GM23338 (cell line): ENCODE data around the gene PLEKHG2. TPM values are rescaled to one million over a fixed set of nuclear protein-coding genes. Genes with fewer than 3 reads are reported as not detected.

Experiments used
- ATAC-seq: fragments of 200-7000 bp; cut with Tn5 transposase; 3 replicates; pipeline ENCODE4 v1.9.1; 2020
- DNase-seq: peaks from one replicate; pipeline ENCODE4 v3.0.0-alpha.2; 2015; ENCODE audit warnings: low spot score
- H2AFZ ChIP-seq: fragments of 200-600 bp; sonication (generic); 2 replicates; pipeline ENCODE4 v1.8.0; 2016; ENCODE audit warnings: antibody characterized with exemption, mild to moderate bottlenecking, moderate library complexity
- H3F3A ChIP-seq: fragments of 200-600 bp; sonication (generic); replicated peaks from 2 replicates; pipeline ENCODE4 v1.8.0; 2017; ENCODE audit warnings: antibody characterized with exemption, mixed run types, low read depth
- H3K27ac ChIP-seq: fragments of 200-600 bp; sonication (generic); 2 replicates; pipeline ENCODE4 v1.6.1; 2016; ENCODE audit warnings: low read depth
- H3K27me3 ChIP-seq: fragments of 200-600 bp; sonication (generic); 2 replicates; pipeline ENCODE4 v1.8.0; 2016; ENCODE audit warnings: mild to moderate bottlenecking, mixed run types, moderate library complexity; ENCODE audit not compliant: insufficient read depth
- H3K36me3 ChIP-seq: fragments of 200-600 bp; sonication (generic); 2 replicates; pipeline ENCODE4 v1.8.0; 2016; ENCODE audit warnings: mild to moderate bottlenecking; ENCODE audit not compliant: insufficient read depth
- H3K4me1 ChIP-seq: fragments of 200-600 bp; sonication (generic); 2 replicates; pipeline ENCODE4 v1.8.0; 2016; ENCODE audit warnings: mild to moderate bottlenecking, moderate library complexity; ENCODE audit not compliant: insufficient read depth
- H3K4me2 ChIP-seq: fragments of 200-600 bp; sonication (generic); 2 replicates; pipeline ENCODE4 v1.7.1; 2017; ENCODE audit warnings: mixed run types
- H3K4me3 ChIP-seq: fragments of 200-600 bp; sonication (generic); 2 replicates; pipeline ENCODE4 v1.6.1; 2016; ENCODE audit warnings: mixed run types
- H3K79me2 ChIP-seq: fragments of 200-600 bp; sonication (generic); replicated peaks from 2 replicates; pipeline ENCODE4 v1.8.0; 2017; ENCODE audit warnings: mild to moderate bottlenecking; ENCODE audit not compliant: insufficient read depth
- H3K9me2 ChIP-seq: fragments of 200-600 bp; sonication (generic); 2 replicates; pipeline ENCODE4 v1.8.0; 2017; ENCODE audit not compliant: insufficient read depth
- H4K20me1 ChIP-seq: fragments of 200-600 bp; sonication (generic); replicated peaks from 2 replicates; pipeline ENCODE4 v1.8.0; 2017; ENCODE audit warnings: mild to moderate bottlenecking; ENCODE audit not compliant: insufficient read depth
- H3K27ac Mint-ChIP-seq: 2 replicates; pipeline ENCODE4 v1.8.0; 2020; ENCODE audit warnings: inconsistent platforms, mild to moderate bottlenecking, moderate library complexity, mixed read lengths
- H3K27me3 Mint-ChIP-seq: 3 replicates; pipeline ENCODE4 v1.8.0; 2022; ENCODE audit warnings: low read depth, mild to moderate bottlenecking, moderate library complexity, mixed read lengths, inconsistent platforms; ENCODE audit not compliant: insufficient read depth, poor library complexity
- H3K36me3 Mint-ChIP-seq: 3 replicates; pipeline ENCODE4 v1.8.0; 2021; ENCODE audit warnings: low read depth, mild to moderate bottlenecking, inconsistent platforms, moderate library complexity, mixed read lengths
- H3K4me1 Mint-ChIP-seq: 3 replicates; pipeline ENCODE4 v1.8.0; 2020; ENCODE audit warnings: mild to moderate bottlenecking, inconsistent platforms, mixed read lengths
- H3K4me3 Mint-ChIP-seq: 3 replicates; pipeline ENCODE4 v1.8.0; 2021; ENCODE audit warnings: moderate library complexity, mild to moderate bottlenecking, inconsistent platforms, mixed read lengths
- H3K9me3 Mint-ChIP-seq: 3 replicates; pipeline ENCODE4 v1.8.0; 2020; ENCODE audit warnings: moderate library complexity, mild to moderate bottlenecking, inconsistent platforms, mixed read lengths
- CREB1 ChIP-seq: fragments of 250-450 bp; sonication (Bioruptor Pico); IDR thresholded peaks from 2 replicates; pipeline ENCODE4 v1.5.0; 2020; ENCODE audit warnings: low read depth, mild to moderate bottlenecking, moderate library complexity
- ETS1 ChIP-seq: IDR thresholded peaks from 2 replicates; pipeline ENCODE4 v1.6.1; 2016; ENCODE audit warnings: antibody characterized with exemption
- EZH2 ChIP-seq: fragments of 200-600 bp; sonication (generic); IDR thresholded peaks from one replicate; pipeline ENCODE4 v1.8.0; 2017; ENCODE audit warnings: antibody characterized with exemption, mild to moderate bottlenecking, low read depth; ENCODE audit not compliant: unreplicated experiment
- NANOG ChIP-seq: IDR thresholded peaks from 2 replicates; pipeline ENCODE4 v1.6.1; 2016; ENCODE audit warnings: antibody characterized with exemption, borderline replicate concordance
- POLR2AphosphoS5 ChIP-seq: IDR thresholded peaks from 2 replicates; pipeline ENCODE4 v1.6.1; 2016; ENCODE audit warnings: antibody characterized with exemption, low read depth
- REST ChIP-seq: IDR thresholded peaks from one replicate; pipeline ENCODE4 v1.6.1; 2018; ENCODE audit warnings: antibody characterized with exemption; ENCODE audit not compliant: unreplicated experiment
- ZNF114 ChIP-seq: fragments of 250-450 bp; sonication (Bioruptor Pico); IDR thresholded peaks from 2 replicates; pipeline ENCODE4 v1.5.0; 2020; ENCODE audit warnings: mild to moderate bottlenecking, moderate library complexity
- ZNF331 ChIP-seq: fragments of 250-450 bp; sonication (Bioruptor Pico); IDR thresholded peaks from 2 replicates; pipeline ENCODE4 v1.5.0; 2020; ENCODE audit warnings: low read depth, mild to moderate bottlenecking, moderate library complexity
- polyA plus RNA-seq: library from polyadenylated mRNA; unstranded; fragments of >200 nt; fragmentation: Nextera tagmentation; extraction: Ambion mirVana; gene quantifications from 2 replicates; pipeline ENCODE4 v1.2.1, GENCODE V29; 2016
- total RNA-seq: library from RNA; depleted of rRNA; stranded (reverse); fragments of >200 nt; shearing (Covaris generic); gene quantifications from 2 replicates; pipeline ENCODE4 v1.2.3, GENCODE V29; 2014
- TF ChIP-seq, protein P1 (sequence below), 2 experiments: fragments of 200-600 bp in 1 of 2; sonication (generic) in 1 of 2; conservative IDR thresholded peaks; 2 replicates each; pipeline versions ENCODE4 v1.5.1 to v1.6.1; 2016 to 2017; ENCODE audit warnings: antibody characterized with exemption in 2 of 2, low read depth in 2 of 2, mild to moderate bottlenecking in 2 of 2, moderate library complexity in 1 of 2

PLEKHG2 gene
- total and polyA plus RNA-seq, 2 experiments from 2014 or later = 15.5 to 41.3 TPM

DNA sequence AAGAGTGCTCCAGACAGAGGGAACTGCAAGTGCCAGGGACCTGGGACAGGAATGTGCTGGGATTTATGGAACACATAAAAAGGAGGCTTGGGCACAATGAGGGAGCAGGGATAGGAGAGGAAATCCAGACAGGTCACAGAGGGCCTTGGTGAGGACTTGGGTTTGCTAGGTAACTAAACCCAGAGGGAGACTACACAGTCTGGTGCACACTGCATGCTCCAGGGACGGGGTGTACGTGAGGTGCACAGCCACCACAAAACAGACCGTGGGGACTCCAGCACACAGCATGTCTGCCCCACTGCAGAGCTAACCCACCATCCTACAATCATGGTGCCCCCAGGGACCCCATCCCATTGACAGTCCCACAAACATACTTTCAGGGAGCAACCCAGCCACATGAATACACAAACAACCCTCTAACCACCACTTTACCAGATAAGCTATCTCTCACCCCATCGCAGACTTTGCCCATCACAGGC, 11.4 kb upstream of the PLEKHG2 start:
- Mint-ChIP-seq H3K27ac (peak overlapping the region; percentile 99), H3K9me3 (peaks cover 4% of the 10 kb centered on the region; the same call in 1 of the 3 replicates), H3K27me3 (peaks cover 17% of the 10 kb centered on the region), H3K4me1 (peaks cover 46% of the 10 kb centered on the region), H3K36me3 (peaks cover 10% of the 10 kb centered on the region), H3K4me3 (peak overlapping the region; percentile 85; the same call in 2 of the 3 replicates)
- H3F3A ChIP-seq = peaks cover 50% of the 10 kb centered on the region; the same call in 1 of the 2 replicates
- H3K36me3 ChIP-seq = no peaks in the 10 kb centered on the region
- no peaks in the 10 kb centered on the region for H3K9me2 ChIP-seq
- no peaks in the 10 kb centered on the region; the same call in 1 of the 2 replicates for H4K20me1 ChIP-seq
- H3K4me3 ChIP-seq = 0 out of 2 replicates have a peak overlapping the region, but pooled peaks have one; percentile 99
- no peaks in the 10 kb centered on the region for H3K27me3 ChIP-seq
- no peak for TF ChIP-seq EZH2
- no peak for TF ChIP-seq CREB1
- no peak for TF ChIP-seq POLR2AphosphoS5
- no peak for TF ChIP-seq ETS1
- TF ChIP-seq ZNF331 (CRISPR knock-in tag) = no peak
- no peak for TF ChIP-seq REST
- no peak for TF ChIP-seq ZNF114 (CRISPR knock-in tag)
- peak overlapping the region; percentile 100 for H3K27ac ChIP-seq
- DNase-seq = no peak
- peaks cover 41% of the 10 kb centered on the region for H3K4me1 ChIP-seq
- no peak overlapping the region for H2AFZ ChIP-seq
- ATAC-seq = no peak
- H3K4me2 ChIP-seq = 0 out of 2 replicates have a peak overlapping the region, but pooled peaks have one; percentile 91
- H3K79me2 ChIP-seq = no peaks in the 10 kb centered on the region

GRCh38 chr19:39401549-39402345, 10.7 kb upstream of the PLEKHG2 start:
- H3K9me3 Mint-ChIP-seq = peaks cover 4% of the 10 kb centered on the region; the same call in 1 of the 3 replicates
- Histone ChIP-seq H3K9me2 (no peaks in the 10 kb centered on the region), H2AFZ (no peak overlapping the region), H3F3A (peaks cover 50% of the 10 kb centered on the region; the same call in 1 of the 2 replicates), H4K20me1 (no peaks in the 10 kb centered on the region; the same call in 1 of the 2 replicates), H3K36me3 (no peaks in the 10 kb centered on the region), H3K79me2 (no peaks in the 10 kb centered on the region; the same call in 1 of the 2 replicates), H3K4me2 (peak overlapping the region; percentile 91), H3K27ac (peak overlapping the region; percentile 100), H3K4me3 (peak overlapping the region; percentile 99), H3K4me1 (peaks cover 43% of the 10 kb centered on the region), H3K27me3 (no peaks in the 10 kb centered on the region)
- peaks cover 10% of the 10 kb centered on the region for H3K36me3 Mint-ChIP-seq
- peaks cover 19% of the 10 kb centered on the region for H3K27me3 Mint-ChIP-seq
- ATAC-seq = no peak
- peak overlapping the region; percentile 85 for H3K4me3 Mint-ChIP-seq
- peaks cover 49% of the 10 kb centered on the region for H3K4me1 Mint-ChIP-seq
- no peak for DNase-seq
- H3K27ac Mint-ChIP-seq = peak overlapping the region; percentile 99
- TF ChIP-seq, protein P1, sequence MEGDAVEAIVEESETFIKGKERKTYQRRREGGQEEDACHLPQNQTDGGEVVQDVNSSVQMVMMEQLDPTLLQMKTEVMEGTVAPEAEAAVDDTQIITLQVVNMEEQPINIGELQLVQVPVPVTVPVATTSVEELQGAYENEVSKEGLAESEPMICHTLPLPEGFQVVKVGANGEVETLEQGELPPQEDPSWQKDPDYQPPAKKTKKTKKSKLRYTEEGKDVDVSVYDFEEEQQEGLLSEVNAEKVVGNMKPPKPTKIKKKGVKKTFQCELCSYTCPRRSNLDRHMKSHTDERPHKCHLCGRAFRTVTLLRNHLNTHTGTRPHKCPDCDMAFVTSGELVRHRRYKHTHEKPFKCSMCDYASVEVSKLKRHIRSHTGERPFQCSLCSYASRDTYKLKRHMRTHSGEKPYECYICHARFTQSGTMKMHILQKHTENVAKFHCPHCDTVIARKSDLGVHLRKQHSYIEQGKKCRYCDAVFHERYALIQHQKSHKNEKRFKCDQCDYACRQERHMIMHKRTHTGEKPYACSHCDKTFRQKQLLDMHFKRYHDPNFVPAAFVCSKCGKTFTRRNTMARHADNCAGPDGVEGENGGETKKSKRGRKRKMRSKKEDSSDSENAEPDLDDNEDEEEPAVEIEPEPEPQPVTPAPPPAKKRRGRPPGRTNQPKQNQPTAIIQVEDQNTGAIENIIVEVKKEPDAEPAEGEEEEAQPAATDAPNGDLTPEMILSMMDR (conservative IDR thresholded peaks at IDR 0.05; ENCODE audit: low read depth in 2 of 2) = no peak
- TF ChIP-seq NANOG = no peak
